Measurements from ENCODE around the gene DNAH11. TPM values are rescaled to one million over a fixed set of nuclear protein-coding genes. Genes with fewer than 3 reads are reported as not detected.

Gene DNAH11
- total and polyA plus RNA-seq, 2 donors = 3.9 to 4.9 TPM

- Histone ChIP-seq H3K27ac (ENCODE audit: low read depth in 1 of 2, low read length in 1 of 2) (no peak overlapping the region), H3K36me3 (ENCODE audit: control insufficient read depth in 2 of 2, insufficient read depth in 2 of 2, low read length in 1 of 2) (no peaks in the 10 kb centered on the region), H3K4me3 (ENCODE audit: low read length in 2 of 2) (no peak overlapping the region), H3K4me1 (ENCODE audit: control insufficient read depth in 2 of 2, insufficient read depth in 2 of 2, low read length in 2 of 2) (no peaks in the 10 kb centered on the region), H3K9me3 (ENCODE audit: control insufficient read depth in 2 of 2, insufficient read depth in 1 of 2, low read length in 1 of 2) (no peaks in the 10 kb centered on the region), H3K27me3 (ENCODE audit: control insufficient read depth in 2 of 2, insufficient read depth in 1 of 2, low read length in 1 of 2) (no peaks in the 10 kb centered on the region)
- WGBS = 91% methylated on average over 7 of the region's 7 CpGs
- no peak for DNase-seq (ENCODE audit: low read depth in 6 of 9, low spot score in 9 of 9)
Observed at GRCh38 chr7:21572331-21573313, 29.8 kb downstream of the DNAH11 start.

GRCh38 chr7:21579341-21580072 lies 36.7 kb downstream of the DNAH11 start:
- no peak for DNase-seq (ENCODE audit: low read depth in 6 of 9, low spot score in 9 of 9)
- Histone ChIP-seq H3K27ac (ENCODE audit: low read depth in 1 of 2, low read length in 1 of 2) (peak overlapping the region; percentile 52 to 57), H3K36me3 (ENCODE audit: control insufficient read depth in 2 of 2, insufficient read depth in 2 of 2, low read length in 1 of 2) (no peaks in the 10 kb centered on the region), H3K27me3 (ENCODE audit: control insufficient read depth in 2 of 2, insufficient read depth in 1 of 2, low read length in 1 of 2) (no peaks in the 10 kb centered on the region), H3K4me1 (ENCODE audit: control insufficient read depth in 2 of 2, insufficient read depth in 2 of 2, low read length in 2 of 2) (no peaks in the 10 kb centered on the region), H3K4me3 (ENCODE audit: low read length in 2 of 2) (no peak overlapping the region), H3K9me3 (ENCODE audit: control insufficient read depth in 2 of 2, insufficient read depth in 1 of 2, low read length in 1 of 2) (no peaks in the 10 kb centered on the region)
- WGBS = 96% methylated on average over 4 of the region's 4 CpGs

GRCh38 chr7:21580073-21580521 lies 37.3 kb downstream of the DNAH11 start:
- Histone ChIP-seq H3K27me3 (ENCODE audit: control insufficient read depth in 2 of 2, insufficient read depth in 1 of 2, low read length in 1 of 2) (no peaks in the 10 kb centered on the region), H3K9me3 (ENCODE audit: control insufficient read depth in 2 of 2, insufficient read depth in 1 of 2, low read length in 1 of 2) (no peaks in the 10 kb centered on the region), H3K27ac (ENCODE audit: low read depth in 1 of 2, low read length in 1 of 2) (peak overlapping the region; percentile 55 to 73), H3K4me3 (ENCODE audit: low read length in 2 of 2) (no peak overlapping the region), H3K36me3 (ENCODE audit: control insufficient read depth in 2 of 2, insufficient read depth in 2 of 2, low read length in 1 of 2) (no peaks in the 10 kb centered on the region), H3K4me1 (ENCODE audit: control insufficient read depth in 2 of 2, insufficient read depth in 2 of 2, low read length in 2 of 2) (no peaks in the 10 kb centered on the region)
- 71% methylated on average over 4 of the region's 4 CpGs for WGBS
- peak in 1 of 9 donors; percentile 16 for DNase-seq (ENCODE audit: low read depth in 6 of 9, low spot score in 9 of 9)

GRCh38 chr7:21585070-21585724 lies 42.4 kb downstream of the DNAH11 start:
- DNase-seq (ENCODE audit: low read depth in 6 of 9, low spot score in 9 of 9) = no peak
- 98% methylated on average over 6 of the region's 6 CpGs for WGBS
- Histone ChIP-seq H3K27me3 (ENCODE audit: control insufficient read depth in 2 of 2, insufficient read depth in 1 of 2, low read length in 1 of 2) (no peaks in the 10 kb centered on the region), H3K4me3 (ENCODE audit: low read length in 2 of 2) (no peak overlapping the region), H3K9me3 (ENCODE audit: control insufficient read depth in 2 of 2, insufficient read depth in 1 of 2, low read length in 1 of 2) (no peaks in the 10 kb centered on the region), H3K27ac (ENCODE audit: low read depth in 1 of 2, low read length in 1 of 2) (no peak overlapping the region), H3K4me1 (ENCODE audit: control insufficient read depth in 2 of 2, insufficient read depth in 2 of 2, low read length in 2 of 2) (no peaks in the 10 kb centered on the region), H3K36me3 (ENCODE audit: control insufficient read depth in 2 of 2, insufficient read depth in 2 of 2, low read length in 1 of 2) (no peaks in the 10 kb centered on the region)

GRCh38 chr7:21587139-21587784 lies 44.4 kb downstream of the DNAH11 start:
- Histone ChIP-seq H3K9me3 (ENCODE audit: control insufficient read depth in 2 of 2, insufficient read depth in 1 of 2, low read length in 1 of 2) (no peaks in the 10 kb centered on the region), H3K36me3 (ENCODE audit: control insufficient read depth in 2 of 2, insufficient read depth in 2 of 2, low read length in 1 of 2) (no peaks in the 10 kb centered on the region), H3K4me1 (ENCODE audit: control insufficient read depth in 2 of 2, insufficient read depth in 2 of 2, low read length in 2 of 2) (no peaks in the 10 kb centered on the region), H3K27me3 (ENCODE audit: control insufficient read depth in 2 of 2, insufficient read depth in 1 of 2, low read length in 1 of 2) (no peaks in the 10 kb centered on the region), H3K4me3 (ENCODE audit: low read length in 2 of 2) (no peak overlapping the region), H3K27ac (ENCODE audit: low read depth in 1 of 2, low read length in 1 of 2) (no peak overlapping the region)
- 79% methylated on average over 4 of the region's 4 CpGs for WGBS
- peak in 1 of 9 donors; percentile 8 for DNase-seq (ENCODE audit: low read depth in 6 of 9, low spot score in 9 of 9)

GRCh38 chr7:21596801-21597200 lies 54.0 kb downstream of the DNAH11 start:
- H3K4me3 ChIP-seq (ENCODE audit: low read length in 2 of 2) = no peak overlapping the region
- no peak for DNase-seq (ENCODE audit: low read depth in 6 of 9, low spot score in 9 of 9)
- no peaks in the 10 kb centered on the region for H3K4me1 ChIP-seq (ENCODE audit: control insufficient read depth in 2 of 2, insufficient read depth in 2 of 2, low read length in 2 of 2)
- 95% methylated on average over 4 of the region's 4 CpGs for WGBS
- H3K27me3 ChIP-seq (ENCODE audit: control insufficient read depth in 2 of 2, insufficient read depth in 1 of 2, low read length in 1 of 2) = no peaks in the 10 kb centered on the region
- H3K27ac ChIP-seq (ENCODE audit: low read depth in 1 of 2, low read length in 1 of 2) = no peak overlapping the region
- no peaks in the 10 kb centered on the region for H3K36me3 ChIP-seq (ENCODE audit: control insufficient read depth in 2 of 2, insufficient read depth in 2 of 2, low read length in 1 of 2)
- H3K9me3 ChIP-seq (ENCODE audit: control insufficient read depth in 2 of 2, insufficient read depth in 1 of 2, low read length in 1 of 2) = no peaks in the 10 kb centered on the region

- Histone ChIP-seq H3K36me3 (ENCODE audit: control insufficient read depth in 2 of 2, insufficient read depth in 2 of 2, low read length in 1 of 2) (no peaks in the 10 kb centered on the region), H3K27ac (ENCODE audit: low read depth in 1 of 2, low read length in 1 of 2) (no peak overlapping the region), H3K4me3 (ENCODE audit: low read length in 2 of 2) (no peak overlapping the region), H3K9me3 (ENCODE audit: control insufficient read depth in 2 of 2, insufficient read depth in 1 of 2, low read length in 1 of 2) (no peaks in the 10 kb centered on the region), H3K27me3 (ENCODE audit: control insufficient read depth in 2 of 2, insufficient read depth in 1 of 2, low read length in 1 of 2) (no peaks in the 10 kb centered on the region), H3K4me1 (ENCODE audit: control insufficient read depth in 2 of 2, insufficient read depth in 2 of 2, low read length in 2 of 2) (no peaks in the 10 kb centered on the region)
- DNase-seq (ENCODE audit: low read depth in 6 of 9, low spot score in 9 of 9) = no peak
Observed at GRCh38 chr7:21603462-21603861, 60.6 kb downstream of the DNAH11 start.

GRCh38 chr7:21603972-21604749 lies 61.3 kb downstream of the DNAH11 start:
- no peak for DNase-seq (ENCODE audit: low read depth in 6 of 9, low spot score in 9 of 9)
- no peaks in the 10 kb centered on the region for H3K4me1 ChIP-seq (ENCODE audit: control insufficient read depth in 2 of 2, insufficient read depth in 2 of 2, low read length in 2 of 2)
- H3K27me3 ChIP-seq (ENCODE audit: control insufficient read depth in 2 of 2, insufficient read depth in 1 of 2, low read length in 1 of 2) = no peaks in the 10 kb centered on the region
- 96% methylated on average over 5 of the region's 5 CpGs for WGBS
- no peaks in the 10 kb centered on the region for H3K9me3 ChIP-seq (ENCODE audit: control insufficient read depth in 2 of 2, insufficient read depth in 1 of 2, low read length in 1 of 2)
- H3K27ac ChIP-seq (ENCODE audit: low read depth in 1 of 2, low read length in 1 of 2) = no peak overlapping the region
- H3K36me3 ChIP-seq (ENCODE audit: control insufficient read depth in 2 of 2, insufficient read depth in 2 of 2, low read length in 1 of 2) = no peaks in the 10 kb centered on the region
- no peak overlapping the region for H3K4me3 ChIP-seq (ENCODE audit: low read length in 2 of 2)
